Right atrium auricular region (tissue), 2 donors: ENCODE results near the gene TRIM66. TPM values are rescaled to one million over a fixed set of nuclear protein-coding genes. Genes with fewer than 3 reads are reported as not detected.

Source experiments
- DNase-seq: peaks from one replicate; pipeline ENCODE4 v3.0.0-alpha.2; 2019; ENCODE audit warnings: low spot score
- H3K27ac ChIP-seq, 2 donors: fragments of 200-600 bp; sonication (generic); 1 replicate in 1 of 2; 2 replicates in 1 of 2; pipeline ENCODE4 v1.5.1; 2016 to 2019
- H3K27me3 ChIP-seq, 2 donors: fragments of 200-600 bp; sonication (generic); one replicate each; pipeline versions ENCODE4 v1.5.1 to v1.6.0; 2017 to 2019
- H3K36me3 ChIP-seq: fragments of 200-600 bp; sonication (generic); one replicate; pipeline ENCODE4 v1.5.1; 2016
- H3K4me1 ChIP-seq, 2 donors: fragments of 200-600 bp; sonication (generic); one replicate each; pipeline versions ENCODE4 v1.5.1 to v1.6.0; 2017 to 2019
- H3K4me3 ChIP-seq, 2 donors: fragments of 200-600 bp; sonication (generic); 1 replicate in 1 of 2; 2 replicates in 1 of 2; pipeline ENCODE4 v1.5.1; 2017 to 2019; ENCODE audit warnings: mild to moderate bottlenecking in 1 of 2, moderate library complexity in 1 of 2
- H3K9me3 ChIP-seq, 2 donors: fragments of 200-600 bp; sonication (generic); one replicate each; pipeline ENCODE4 v1.5.1; 2019
- CTCF ChIP-seq, 2 donors: fragments of 200-600 bp; sonication (generic); IDR thresholded peaks; one replicate each; pipeline ENCODE4 v1.5.1; 2019; ENCODE audit warnings: antibody characterized with exemption in 2 of 2
- total RNA-seq, 2 donors: library from RNA; depleted of rRNA; stranded (reverse); fragments of >200 nt; gene quantifications; one replicate each; pipeline ENCODE4 v1.1.0, GENCODE V29; 2016

Gene TRIM66
- total RNA-seq, 2 donors from 2014 or later, result 0.56 to 3.7 TPM

DNA sequence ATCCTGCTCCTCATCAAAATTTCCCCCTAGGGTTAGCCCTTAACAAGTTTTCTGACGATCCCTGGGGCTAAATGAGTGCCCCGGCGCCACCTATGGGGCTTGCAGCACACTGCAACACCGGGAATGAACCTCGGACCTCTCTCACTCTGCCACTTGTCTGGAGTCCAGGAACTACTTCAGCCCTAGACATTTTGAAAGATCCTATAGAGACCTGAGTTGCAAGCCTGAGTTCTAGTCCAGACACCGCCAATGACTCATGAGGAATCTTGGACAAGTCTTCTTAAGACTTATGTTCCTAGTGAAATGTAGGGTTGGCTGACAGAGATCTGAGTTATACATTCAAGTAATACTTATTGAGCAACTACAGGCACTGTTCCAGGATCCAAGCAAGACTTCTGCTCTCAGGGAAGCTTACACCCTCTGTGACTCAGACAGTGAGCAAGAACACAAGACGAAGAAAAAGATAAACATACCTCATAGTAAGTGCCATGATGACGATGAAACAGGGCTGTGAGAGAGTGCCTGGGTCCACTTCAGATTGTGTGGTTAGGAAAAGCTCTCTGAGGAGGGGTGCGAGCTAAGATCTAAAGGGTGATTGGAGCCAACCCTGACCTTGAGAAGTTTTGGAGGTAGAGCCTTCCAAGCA, 78.3 kb downstream of the TRIM66 start:
- DNase-seq, result peak; percentile 73
- TF ChIP-seq CTCF (IDR thresholded peaks at IDR 0.05), result peak in 1 of 2 donors; percentile 73
- Histone ChIP-seq H3K27me3 (no peaks in the 10 kb centered on the region), H3K9me3 (no peaks in the 10 kb centered on the region), H3K27ac (no peak overlapping the region), H3K36me3 (no peaks in the 10 kb centered on the region), H3K4me3 (no peak overlapping the region), H3K4me1 (no peaks in the 10 kb centered on the region)

DNA sequence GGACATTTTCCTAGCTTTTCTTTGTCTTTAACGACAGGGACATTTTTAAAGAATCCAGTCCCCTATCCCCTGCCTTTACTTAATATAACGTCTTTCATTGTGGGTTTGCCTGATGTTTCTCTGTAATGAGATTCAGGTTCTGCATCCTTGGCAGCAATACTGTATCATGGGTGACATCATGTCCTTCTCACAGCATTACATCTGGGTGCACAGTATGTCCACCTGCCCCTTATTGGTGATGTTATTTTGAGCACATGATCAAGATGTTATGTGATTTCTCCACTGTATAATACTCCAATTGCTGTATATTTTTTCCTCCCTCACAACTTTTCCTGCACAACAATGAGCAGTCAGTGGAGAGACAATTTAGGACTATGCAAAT, 78.8 kb downstream of the TRIM66 start:
- Histone ChIP-seq H3K4me1 (no peaks in the 10 kb centered on the region), H3K27me3 (no peaks in the 10 kb centered on the region), H3K36me3 (no peaks in the 10 kb centered on the region), H3K27ac (no peak overlapping the region), H3K9me3 (no peaks in the 10 kb centered on the region), H3K4me3 (no peak overlapping the region)
- TF ChIP-seq CTCF (IDR thresholded peaks at IDR 0.05), result no peak
- DNase-seq, result no peak

DNA sequence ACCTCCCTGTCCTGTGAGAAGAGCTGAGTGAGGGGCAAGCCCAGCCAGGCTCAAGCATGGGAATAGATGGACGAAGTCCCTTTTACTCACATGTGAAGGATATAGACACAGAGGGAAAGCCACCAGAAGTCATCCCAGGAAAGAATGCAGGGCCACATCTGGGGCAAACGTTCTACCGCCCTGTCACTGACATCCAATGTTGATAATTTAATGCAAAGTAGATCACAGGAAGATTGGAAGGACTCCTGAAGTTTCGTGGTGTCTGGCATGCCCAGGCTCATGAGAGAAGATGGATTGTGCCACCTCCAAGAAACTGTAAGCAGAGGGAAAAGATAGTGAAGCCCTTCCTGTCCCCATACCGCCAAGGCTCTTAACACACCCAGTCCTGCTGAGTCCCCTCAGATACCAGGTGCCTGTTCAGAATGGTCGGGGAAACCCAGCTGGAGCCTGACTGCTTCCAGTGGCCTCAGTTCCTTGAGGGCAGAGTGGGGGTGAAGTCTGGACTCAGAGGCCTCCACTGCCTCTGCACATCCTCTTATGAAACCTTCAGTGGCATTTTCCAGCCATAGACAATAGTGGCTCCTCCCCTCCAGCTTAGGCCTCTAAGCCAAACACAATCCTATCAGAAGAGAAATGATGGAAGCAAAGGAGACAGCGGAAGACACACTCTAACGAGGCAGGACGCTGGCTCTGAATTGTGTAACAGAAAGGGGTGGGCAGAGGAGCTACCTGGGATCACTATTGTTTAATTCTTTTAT, 80.9 kb downstream of the TRIM66 start:
- TF ChIP-seq CTCF (IDR thresholded peaks at IDR 0.05), result no peak
- DNase-seq, result no peak
- Histone ChIP-seq H3K4me1 (no peaks in the 10 kb centered on the region), H3K27me3 (no peaks in the 10 kb centered on the region), H3K9me3 (no peaks in the 10 kb centered on the region), H3K36me3 (no peaks in the 10 kb centered on the region), H3K4me3 (no peak overlapping the region), H3K27ac (no peak overlapping the region)

DNA sequence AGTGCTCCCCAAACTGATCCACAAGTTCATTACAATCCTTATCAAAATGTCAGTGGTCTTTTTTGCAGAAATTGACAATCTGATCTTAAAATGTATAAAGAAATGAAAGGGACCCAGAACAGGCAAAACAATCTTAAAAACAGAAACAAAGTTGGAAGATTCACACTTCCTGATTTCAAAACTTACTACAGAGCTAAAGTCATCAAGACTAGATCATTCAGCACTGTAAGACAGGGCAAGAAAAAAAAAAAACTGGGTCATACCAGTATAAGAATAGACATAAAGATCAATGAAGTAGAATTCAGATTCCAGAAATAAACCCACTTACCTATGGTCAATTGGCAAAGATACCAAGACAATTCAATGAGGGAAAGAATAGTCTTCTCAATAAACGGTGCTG, 84.0 kb downstream of the TRIM66 start:
- Histone ChIP-seq H3K4me3 (no peak overlapping the region), H3K9me3 (no peaks in the 10 kb centered on the region), H3K27me3 (no peaks in the 10 kb centered on the region), H3K36me3 (no peaks in the 10 kb centered on the region), H3K4me1 (peaks cover 0 to 10% of the 10 kb centered on the region in 2 donors), H3K27ac (no peak overlapping the region)
- no peak for DNase-seq
- TF ChIP-seq CTCF (IDR thresholded peaks at IDR 0.05), result no peak

DNA sequence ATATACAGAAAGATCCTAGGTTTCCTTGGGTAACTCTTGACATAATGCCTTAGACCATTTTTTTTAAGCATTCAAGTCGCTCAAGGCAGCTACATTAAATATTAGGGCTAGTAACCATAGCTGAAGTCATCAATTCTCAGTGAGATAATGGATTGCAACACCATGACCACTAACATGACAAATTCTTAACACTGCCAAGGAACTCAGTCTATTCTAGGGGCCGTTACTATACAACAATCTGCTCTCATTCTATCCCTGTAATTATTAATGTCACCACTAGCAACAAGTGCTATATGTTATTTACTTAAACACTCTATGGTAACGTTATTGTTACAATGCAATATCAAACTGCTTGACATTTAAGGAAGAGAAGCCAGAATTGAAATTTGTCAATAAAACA, 85.3 kb downstream of the TRIM66 start:
- no peak for TF ChIP-seq CTCF (IDR thresholded peaks at IDR 0.05)
- H3K27ac ChIP-seq, result no peak overlapping the region
- H3K27me3 ChIP-seq, result no peaks in the 10 kb centered on the region
- no peaks in the 10 kb centered on the region for H3K36me3 ChIP-seq
- no peaks in the 10 kb centered on the region for H3K9me3 ChIP-seq
- DNase-seq, result no peak
- peaks cover 0 to 11% of the 10 kb centered on the region in 2 donors for H3K4me1 ChIP-seq
- H3K4me3 ChIP-seq, result no peak overlapping the region
